Astrocyte (in vitro differentiated cells and primary cell): ENCODE data around the gene PLA2G6. TPM values are rescaled to one million over a fixed set of nuclear protein-coding genes. Genes with fewer than 3 reads are reported as not detected.
"Not testable (repeated sequence)": the region's sequence is repeated elsewhere in the genome, so short reads cannot be mapped to it uniquely, and the experiment has no call there.

ENCODE experiments used
- DNase-seq: peaks from one replicate; pipeline ENCODE4 v3.0.0-alpha.2; 2010; ENCODE audit warnings: low read depth
- FAIRE-seq: peaks from 2 replicates; lab custom pipeline; 2011; peaks lifted over from hg19 to GRCh38; lab: Jason Lieb, UNC
- H2AFZ ChIP-seq: 2 replicates; pipeline ENCODE4 v1.6.0; 2012; ENCODE audit warnings: low read depth, low read length, inconsistent platforms
- H3K27ac ChIP-seq: 2 replicates; pipeline ENCODE4 v1.5.1; 2011; ENCODE audit warnings: low read depth, low read length, inconsistent platforms
- H3K27me3 ChIP-seq: 2 replicates; pipeline ENCODE4 v1.6.0; 2011; ENCODE audit warnings: low read length, inconsistent platforms; ENCODE audit not compliant: insufficient read depth
- H3K36me3 ChIP-seq: 2 replicates; pipeline ENCODE4 v1.5.1; 2011; ENCODE audit warnings: low read length, inconsistent platforms; ENCODE audit not compliant: insufficient read depth
- H3K4me1 ChIP-seq: 2 replicates; pipeline ENCODE4 v1.5.1; 2011; ENCODE audit warnings: low read length, inconsistent platforms; ENCODE audit not compliant: insufficient read depth
- H3K4me2 ChIP-seq: 2 replicates; pipeline ENCODE4 v1.6.0; 2012; ENCODE audit warnings: low read length, inconsistent platforms
- H3K4me3 ChIP-seq: 2 replicates; pipeline ENCODE4 v1.5.1; 2011; ENCODE audit warnings: low read depth, mild to moderate bottlenecking, low read length, inconsistent platforms; ENCODE audit not compliant: insufficient read depth
- H3K79me2 ChIP-seq: 2 replicates; pipeline ENCODE4 v1.6.0; 2012; ENCODE audit warnings: mild to moderate bottlenecking, low read length, inconsistent platforms; ENCODE audit not compliant: insufficient read depth
- H3K9ac ChIP-seq: 2 replicates; pipeline ENCODE4 v1.6.0; 2012; ENCODE audit warnings: mild to moderate bottlenecking, low read length, inconsistent platforms
- H3K9me3 ChIP-seq: 2 replicates; pipeline ENCODE4 v1.5.1; 2012; ENCODE audit warnings: low read depth, mild to moderate bottlenecking, low read length, inconsistent platforms; ENCODE audit not compliant: insufficient read depth
- H4K20me1 ChIP-seq: 2 replicates; pipeline ENCODE4 v1.6.0; 2012; ENCODE audit warnings: low read length, inconsistent platforms; ENCODE audit not compliant: insufficient read depth
- H3K27ac Mint-ChIP-seq: one replicate; pipeline ENCODE4 v1.8.0; 2021; ENCODE audit warnings: mild to moderate bottlenecking, mixed read lengths; ENCODE audit not compliant: unreplicated experiment
- H3K27me3 Mint-ChIP-seq: one replicate; pipeline ENCODE4 v1.8.0; 2021; ENCODE audit warnings: low read depth, mixed read lengths; ENCODE audit not compliant: unreplicated experiment
- H3K36me3 Mint-ChIP-seq: one replicate; pipeline ENCODE4 v1.8.0; 2021; ENCODE audit warnings: low read depth, mixed read lengths; ENCODE audit not compliant: unreplicated experiment
- H3K4me1 Mint-ChIP-seq: one replicate; pipeline ENCODE4 v1.8.0; 2021; ENCODE audit warnings: low read depth, mixed read lengths; ENCODE audit not compliant: unreplicated experiment
- H3K4me3 Mint-ChIP-seq: one replicate; pipeline ENCODE4 v1.8.0; 2021; ENCODE audit warnings: mild to moderate bottlenecking, moderate library complexity, mixed read lengths; ENCODE audit not compliant: unreplicated experiment
- H3K9me3 Mint-ChIP-seq: one replicate; pipeline ENCODE4 v1.8.0; 2021; ENCODE audit warnings: mild to moderate bottlenecking, mixed read lengths; ENCODE audit not compliant: unreplicated experiment
- CTCF ChIP-seq: IDR thresholded peaks from 2 replicates; pipeline ENCODE4 v1.5.1; 2011; ENCODE audit warnings: low read depth, mild to moderate bottlenecking, inconsistent platforms, low read length, moderate library complexity; ENCODE audit not compliant: insufficient read depth
- EZH2 ChIP-seq: IDR thresholded peaks from 2 replicates; pipeline ENCODE4 v1.6.1; 2012; ENCODE audit warnings: mild to moderate bottlenecking, low read length, inconsistent platforms; ENCODE audit not compliant: insufficient read depth
- total RNA-seq: library from RNA; stranded (reverse); gene quantifications from 2 replicates; pipeline ENCODE4 v1.2.1, GENCODE V29; 2021

Gene PLA2G6
- total RNA-seq, 1 donor from 2014 or later, result 10.0 TPM

- no peak overlapping the region for H3K9ac ChIP-seq
- H2AFZ ChIP-seq, result no peak overlapping the region
- FAIRE-seq (no peak), DNase-seq (no peak)
- H3K79me2 ChIP-seq, result no peaks in the 10 kb centered on the region
- Mint-ChIP-seq H3K4me3 (no peak overlapping the region), H3K9me3 (no peaks in the 10 kb centered on the region), H3K36me3 (no peaks in the 10 kb centered on the region), H3K27ac (no peak overlapping the region), H3K27me3 (peaks cover 13% of the 10 kb centered on the region), H3K4me1 (peaks cover 3% of the 10 kb centered on the region)
- no peaks in the 10 kb centered on the region for H3K9me3 ChIP-seq
- H3K27me3 ChIP-seq, result no peaks in the 10 kb centered on the region
- H3K36me3 ChIP-seq, result no peaks in the 10 kb centered on the region
- H3K4me3 ChIP-seq, result no peak overlapping the region
- TF ChIP-seq CTCF, result no peak
- no peak for TF ChIP-seq EZH2
- no peak overlapping the region for H3K4me2 ChIP-seq
- no peak overlapping the region for H3K27ac ChIP-seq
- no peaks in the 10 kb centered on the region for H4K20me1 ChIP-seq
- H3K4me1 ChIP-seq, result no peaks in the 10 kb centered on the region
Measured at GRCh38 chr22:38120359-38121110, 61.1 kb downstream of the PLA2G6 start.

DNA sequence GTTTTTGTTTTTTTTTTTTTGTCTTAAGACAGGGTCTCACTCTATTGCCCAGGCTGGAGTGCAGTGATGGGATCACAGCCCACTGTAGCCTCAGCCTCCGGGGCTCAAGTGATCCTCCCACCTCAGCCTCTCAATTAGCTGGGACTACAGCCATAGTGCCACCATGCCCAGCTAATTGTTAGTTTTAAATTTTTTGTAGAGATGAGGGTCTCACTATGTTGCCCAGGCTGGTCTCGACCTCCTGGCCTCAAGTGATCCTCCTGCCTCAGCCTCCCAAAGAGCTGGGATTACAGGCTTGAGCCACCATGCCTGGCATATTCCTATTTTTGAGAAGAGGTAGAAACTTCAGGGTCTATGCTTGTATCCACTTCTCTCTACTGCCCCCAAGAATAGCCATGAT lies 62.9 kb downstream of the PLA2G6 start:
- H3K4me1 Mint-ChIP-seq, H3K36me3 Mint-ChIP-seq, H3K4me2 ChIP-seq, H3K4me3 Mint-ChIP-seq, H3K9ac ChIP-seq, H3K27ac Mint-ChIP-seq, H3K27me3 ChIP-seq, H4K20me1 ChIP-seq, H3K9me3 ChIP-seq, H3K79me2 ChIP-seq, H3K36me3 ChIP-seq, DNase-seq, H3K27ac ChIP-seq, H3K4me3 ChIP-seq, FAIRE-seq, H3K9me3 Mint-ChIP-seq, H3K4me1 ChIP-seq, H2AFZ ChIP-seq: not testable (repeated sequence)
- H3K27me3 Mint-ChIP-seq, result peaks cover 11% of the 10 kb centered on the region

DNA sequence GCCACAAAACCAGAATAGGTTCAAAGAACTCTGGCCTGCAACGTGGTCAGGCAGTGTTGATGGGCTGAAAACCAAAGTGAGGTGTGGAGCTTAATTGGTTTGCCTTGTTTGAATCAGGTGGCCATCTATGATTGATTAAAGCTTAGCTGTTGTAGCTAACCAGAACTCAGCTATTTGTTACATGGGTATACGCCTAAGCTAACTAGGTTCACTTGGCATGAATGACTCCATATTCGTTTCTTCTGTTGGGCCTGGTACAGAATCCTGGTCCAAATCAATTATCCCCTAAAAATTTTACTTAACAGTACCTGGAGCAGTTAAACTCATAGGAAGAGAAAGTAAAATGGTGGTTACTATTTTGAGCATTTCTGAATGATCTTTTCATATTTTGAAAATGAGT lies 63.4 kb downstream of the PLA2G6 start:
- Mint-ChIP-seq H3K36me3 (no peaks in the 10 kb centered on the region), H3K9me3 (no peaks in the 10 kb centered on the region), H3K27me3 (peaks cover 14% of the 10 kb centered on the region), H3K27ac (no peak overlapping the region), H3K4me1 (no peaks in the 10 kb centered on the region), H3K4me3 (no peak overlapping the region)
- Histone ChIP-seq H3K4me2 (no peak overlapping the region), H4K20me1 (no peaks in the 10 kb centered on the region), H2AFZ (no peak overlapping the region), H3K9me3 (no peaks in the 10 kb centered on the region), H3K27me3 (no peaks in the 10 kb centered on the region), H3K27ac (no peak overlapping the region), H3K36me3 (no peaks in the 10 kb centered on the region), H3K4me3 (no peak overlapping the region), H3K9ac (no peak overlapping the region), H3K79me2 (no peaks in the 10 kb centered on the region), H3K4me1 (no peaks in the 10 kb centered on the region)
- no peak for TF ChIP-seq CTCF
- TF ChIP-seq EZH2, result no peak
- no peak for DNase-seq
- no peak for FAIRE-seq

- not testable (repeated sequence) for FAIRE-seq, H3K36me3 Mint-ChIP-seq, H3K4me1 ChIP-seq, H2AFZ ChIP-seq, H3K9me3 Mint-ChIP-seq, H3K9ac ChIP-seq, H3K27me3 ChIP-seq, H3K36me3 ChIP-seq, H3K27ac ChIP-seq, H3K27ac Mint-ChIP-seq, H3K4me1 Mint-ChIP-seq, H4K20me1 ChIP-seq, H3K4me3 Mint-ChIP-seq, H3K9me3 ChIP-seq, DNase-seq, H3K4me3 ChIP-seq, H3K4me2 ChIP-seq, H3K79me2 ChIP-seq
- H3K27me3 Mint-ChIP-seq, result peaks cover 16% of the 10 kb centered on the region
Measured at GRCh38 chr22:38117556-38117955, 64.1 kb downstream of the PLA2G6 start.
